Kidney epithelial cell (primary cell): ENCODE data around the gene OBSL1. TPM values are rescaled to one million over a fixed set of nuclear protein-coding genes. Genes with fewer than 3 reads are reported as not detected.

Source experiments
- DNase-seq: peaks from one replicate; pipeline ENCODE4 v3.0.0-alpha.2; 2010; ENCODE audit warnings: low read depth
- H3K27me3 ChIP-seq: 2 replicates; pipeline ENCODE4 v1.6.0; 2011; ENCODE audit warnings: low read length; ENCODE audit not compliant: control insufficient read depth, insufficient read depth
- H3K36me3 ChIP-seq: 2 replicates; pipeline ENCODE4 v1.5.1; 2011; ENCODE audit warnings: low read length; ENCODE audit not compliant: control insufficient read depth, insufficient read depth
- H3K4me3 ChIP-seq: 2 replicates; pipeline ENCODE4 v1.5.1; 2011; ENCODE audit warnings: low read depth, mild to moderate bottlenecking, control low read depth, low read length
- CTCF ChIP-seq: IDR thresholded peaks from 2 replicates; pipeline ENCODE4 v1.5.1; 2011; ENCODE audit warnings: mild to moderate bottlenecking, moderate library complexity, low read length, control low read depth, inconsistent platforms; ENCODE audit not compliant: insufficient read depth, poor library complexity, severe bottlenecking
- total RNA-seq: library from RNA; depleted of rRNA; stranded (reverse); fragments of >200 nt; gene quantifications from 2 replicates; pipeline ENCODE4 v1.2.3, GENCODE V29; 2015

Gene OBSL1
- total RNA-seq, 1 donor from 2014 or later, result 39.8 TPM

GRCh38 chr2:219506153-219506801 is 65.1 kb downstream of the OBSL1 start:
- H3K36me3 ChIP-seq, result peaks cover 4% of the 10 kb centered on the region
- TF ChIP-seq CTCF, result no peak
- DNase-seq, result no peak

GRCh38 chr2:219505585-219505984 is 65.8 kb downstream of the OBSL1 start:
- no peak for DNase-seq
- H3K27me3 ChIP-seq, result peaks cover 14% of the 10 kb centered on the region
- H3K36me3 ChIP-seq, result peaks cover 4% of the 10 kb centered on the region
- no peak overlapping the region for H3K4me3 ChIP-seq
- no peak for TF ChIP-seq CTCF

More at GRCh38 chr2:219506153-219506801, 65.1 kb downstream of the OBSL1 start:
- H3K4me3 ChIP-seq, result no peak overlapping the region
- H3K27me3 ChIP-seq, result peaks cover 20% of the 10 kb centered on the region

GRCh38 chr2:219502618-219503017 is 68.7 kb downstream of the OBSL1 start:
- DNase-seq, result no peak
- no peak for TF ChIP-seq CTCF
- Histone ChIP-seq H3K4me3 (no peak overlapping the region), H3K27me3 (peaks cover 6% of the 10 kb centered on the region), H3K36me3 (peaks cover 4% of the 10 kb centered on the region)

GRCh38 chr2:219501849-219502248 is 69.5 kb downstream of the OBSL1 start:
- H3K36me3 ChIP-seq, result peaks cover 4% of the 10 kb centered on the region
- no peak for DNase-seq
- H3K27me3 ChIP-seq, result peaks cover 13% of the 10 kb centered on the region
- no peak for TF ChIP-seq CTCF
- H3K4me3 ChIP-seq, result no peak overlapping the region

Other genes with a start within 250 kb of the OBSL1 start
- gene RESP18, start 238.8 kb downstream of the OBSL1 start, total RNA-seq, result not detected in 2 replicates
- 50.2 and 62.7 TPM in 2 replicates for gene DNPEP, start 183.6 kb downstream of the OBSL1 start, total RNA-seq
- gene DES, start 153.2 kb downstream of the OBSL1 start, total RNA-seq, result 0.55 and 0.79 TPM in 2 replicates
- gene SPEG, start 136.7 kb downstream of the OBSL1 start, total RNA-seq, result 6.5 and 9.9 TPM in 2 replicates
- 34.1 and 45.0 TPM in 2 replicates for gene GMPPA, start 72.6 kb downstream of the OBSL1 start, total RNA-seq
- gene ASIC4, start 57.1 kb downstream of the OBSL1 start, total RNA-seq, result not detected in 2 replicates
- 285 and 333 TPM in 2 replicates for gene CHPF, start 27.7 kb downstream of the OBSL1 start, total RNA-seq
- 7.1 and 7.6 TPM in 2 replicates for gene TMEM198, start 27.5 kb downstream of the OBSL1 start, total RNA-seq
- gene INHA, start 771 bp upstream of the OBSL1 start, total RNA-seq, result not detected in 2 replicates
- 22.2 and 33.8 TPM in 2 replicates for gene STK11IP, start 26.3 kb upstream of the OBSL1 start, total RNA-seq
- gene SLC4A3, start 56.1 kb upstream of the OBSL1 start, total RNA-seq, result 11.6 TPM in 2 replicates